ENCODE results near the gene CAP2.

The CAP2 gene, protein sequence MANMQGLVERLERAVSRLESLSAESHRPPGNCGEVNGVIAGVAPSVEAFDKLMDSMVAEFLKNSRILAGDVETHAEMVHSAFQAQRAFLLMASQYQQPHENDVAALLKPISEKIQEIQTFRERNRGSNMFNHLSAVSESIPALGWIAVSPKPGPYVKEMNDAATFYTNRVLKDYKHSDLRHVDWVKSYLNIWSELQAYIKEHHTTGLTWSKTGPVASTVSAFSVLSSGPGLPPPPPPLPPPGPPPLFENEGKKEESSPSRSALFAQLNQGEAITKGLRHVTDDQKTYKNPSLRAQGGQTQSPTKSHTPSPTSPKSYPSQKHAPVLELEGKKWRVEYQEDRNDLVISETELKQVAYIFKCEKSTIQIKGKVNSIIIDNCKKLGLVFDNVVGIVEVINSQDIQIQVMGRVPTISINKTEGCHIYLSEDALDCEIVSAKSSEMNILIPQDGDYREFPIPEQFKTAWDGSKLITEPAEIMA

DNA sequence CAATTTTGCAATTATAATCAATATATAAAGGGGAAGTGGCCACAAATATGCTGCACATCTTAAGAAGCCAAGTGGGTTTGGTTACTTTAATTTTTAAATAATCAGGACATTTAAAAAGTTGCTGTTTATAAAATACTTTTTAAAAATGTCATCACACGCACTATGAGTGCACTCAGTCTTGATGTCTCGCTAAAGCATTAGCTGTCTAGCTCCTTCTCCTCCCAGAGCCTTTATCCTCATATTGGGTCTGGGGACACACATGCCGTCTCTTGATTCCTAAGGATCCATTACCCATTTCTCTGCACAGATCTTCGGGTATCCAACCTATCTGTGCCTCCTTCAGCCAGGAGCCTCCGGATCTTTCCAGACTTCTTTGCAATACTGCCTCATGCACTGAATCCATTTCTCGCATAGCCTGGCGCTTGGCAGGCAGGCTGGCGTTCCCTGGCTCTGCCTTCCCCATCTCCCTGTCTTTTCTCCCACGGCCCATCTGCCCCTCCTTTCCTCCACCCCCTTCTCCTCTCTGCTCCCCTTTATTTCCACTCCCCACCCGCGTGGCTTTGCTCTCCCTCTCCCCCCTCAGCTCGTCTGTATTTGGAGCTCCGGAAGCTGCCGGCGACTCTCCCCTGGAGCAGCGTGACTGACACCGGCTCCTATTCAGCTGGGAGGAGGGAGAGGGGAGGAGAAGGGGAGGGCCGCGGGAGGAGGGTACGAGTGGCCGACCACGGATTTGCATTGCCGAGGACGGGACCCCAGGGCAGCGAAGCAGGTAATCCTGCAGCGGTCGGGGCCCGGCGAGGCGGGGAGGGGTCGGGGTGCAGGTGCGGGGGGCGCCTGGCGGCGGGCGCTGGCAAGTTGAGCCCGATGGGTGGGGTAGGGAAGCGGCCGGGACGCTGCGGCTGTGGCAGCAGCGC, at the start of gene CAP2:
Gene CAP2, plus strand, starts transcription at position 618 of the 914 bp plus-strand sequence. CDS start 27,961 bp downstream, outside the sequence.
- DNase-seq: no peak

DNA sequence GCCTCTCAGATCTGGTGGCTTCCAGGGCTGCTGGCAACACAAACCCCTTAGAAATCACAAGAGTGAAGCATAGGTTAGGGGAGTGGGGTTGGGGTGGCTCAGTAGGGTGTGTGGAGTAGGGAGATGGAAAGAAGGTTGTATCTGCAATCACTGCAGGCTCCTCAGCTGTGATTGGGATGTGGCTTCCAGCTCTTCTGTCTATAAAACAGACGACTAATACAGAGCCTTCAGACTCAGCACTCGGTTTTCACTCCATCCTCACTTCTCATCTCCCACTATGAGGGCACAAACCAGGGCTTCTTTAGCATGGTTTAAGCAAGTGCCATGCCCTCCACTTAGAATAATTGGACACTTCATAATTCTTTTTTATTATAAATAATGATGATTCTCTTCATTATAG, 46.4 kb upstream of the CAP2 start:
- no peak for DNase-seq

DNA sequence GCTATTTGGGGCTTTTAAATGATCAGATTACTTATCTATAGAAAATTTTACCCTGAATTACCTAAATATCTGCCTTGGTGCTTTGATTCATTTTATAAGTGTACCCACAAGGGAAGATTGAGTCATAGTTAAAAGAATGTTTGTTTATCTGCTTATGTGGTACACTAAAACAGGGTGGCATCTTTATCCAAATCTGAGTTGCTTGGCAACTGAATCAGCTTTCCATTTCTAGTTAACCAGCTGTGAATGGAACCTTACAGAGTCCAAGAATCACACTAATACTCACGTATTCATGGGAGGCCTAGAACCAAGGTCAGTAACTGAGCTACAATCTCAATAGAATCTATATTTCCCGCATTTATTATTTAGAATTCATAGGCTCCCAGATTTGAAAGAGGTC, 44.0 kb upstream of the CAP2 start:
- no peak for DNase-seq

DNA sequence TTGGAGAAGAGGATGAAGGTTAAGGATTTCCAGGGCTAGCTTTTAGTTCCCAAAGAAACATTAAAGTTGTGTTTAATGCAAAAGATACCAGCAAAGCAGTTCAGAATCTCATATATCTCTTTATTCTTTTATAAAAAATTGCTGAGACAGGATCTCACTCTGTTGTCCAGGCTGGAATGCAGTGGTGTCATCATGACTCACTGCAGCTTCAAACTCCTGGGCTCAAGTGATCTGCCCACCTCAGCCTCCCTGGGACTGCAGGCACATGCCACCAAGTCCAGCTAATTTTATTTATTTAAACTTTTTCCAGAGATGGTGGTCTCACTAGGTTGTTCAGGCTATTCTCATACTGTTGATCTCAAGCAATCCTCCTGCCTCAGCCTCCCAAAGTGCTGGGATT, 41.1 kb upstream of the CAP2 start:
- no peak for DNase-seq

DNA sequence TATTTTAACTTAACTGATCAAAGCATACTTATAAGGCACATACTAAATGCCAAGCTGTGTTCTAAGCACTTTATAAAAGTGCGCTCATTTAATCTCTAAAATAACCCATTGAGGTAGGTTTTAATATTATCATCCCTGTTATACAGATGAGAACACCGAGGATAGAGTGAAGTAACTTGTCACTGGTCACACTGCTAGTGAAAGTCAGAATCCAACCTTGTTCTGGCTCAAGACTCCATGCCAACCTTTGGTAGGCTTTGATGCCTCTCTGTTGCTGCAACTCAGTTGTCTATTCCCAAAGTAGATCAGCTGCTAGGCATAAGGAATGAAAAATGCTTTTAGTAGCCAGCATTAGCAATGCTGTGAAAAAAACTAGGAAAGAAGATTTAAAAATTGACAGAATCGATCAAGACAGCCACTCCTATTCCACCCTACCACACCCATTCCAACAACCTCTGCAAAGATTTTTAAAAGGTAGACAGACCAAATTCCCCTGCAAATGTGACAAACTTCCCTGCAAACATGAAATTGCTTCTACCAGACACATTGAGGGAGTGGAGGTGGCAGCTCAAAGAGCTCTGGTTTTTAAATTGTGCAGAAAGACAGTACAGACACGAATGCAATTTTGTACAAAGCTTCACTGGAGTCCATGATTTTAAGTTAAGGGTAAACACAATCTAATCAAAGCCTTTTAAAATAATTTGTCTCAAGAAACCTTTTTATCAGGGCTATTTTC, 39.8 kb upstream of the CAP2 start:
- no peak for DNase-seq

DNA sequence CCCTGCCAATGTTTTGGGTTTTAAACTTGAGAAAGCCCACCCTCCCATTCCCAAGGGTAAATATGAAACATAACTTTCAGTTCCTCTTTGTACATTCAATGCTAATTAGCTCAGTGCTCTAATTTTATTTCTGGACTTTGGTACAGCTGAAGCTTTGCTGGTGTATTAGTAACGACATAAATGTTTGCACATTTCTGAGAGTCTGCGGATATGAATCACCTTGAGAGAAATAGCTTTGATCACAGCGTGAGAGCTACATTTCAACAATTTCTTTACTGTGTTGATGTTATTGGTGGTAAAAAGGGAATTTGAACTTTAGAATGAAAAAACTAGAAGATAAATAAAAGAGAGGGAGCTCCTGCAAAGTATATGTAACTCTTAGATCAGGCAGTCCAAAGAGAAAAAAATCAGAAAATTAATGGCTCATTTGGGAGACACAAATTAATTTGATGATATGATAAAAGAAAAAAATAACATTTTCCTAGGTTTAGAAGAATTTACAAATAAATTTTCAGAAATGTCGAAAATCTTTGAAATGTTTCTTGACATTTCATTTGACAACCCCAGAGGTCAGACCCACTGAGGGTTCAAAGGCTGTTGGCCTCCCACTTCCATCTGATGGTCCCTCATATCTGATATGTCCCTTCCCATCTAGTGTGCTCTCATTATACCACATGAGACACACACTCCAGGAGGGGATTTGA, 38.5 kb upstream of the CAP2 start:
- no peak for DNase-seq

DNA sequence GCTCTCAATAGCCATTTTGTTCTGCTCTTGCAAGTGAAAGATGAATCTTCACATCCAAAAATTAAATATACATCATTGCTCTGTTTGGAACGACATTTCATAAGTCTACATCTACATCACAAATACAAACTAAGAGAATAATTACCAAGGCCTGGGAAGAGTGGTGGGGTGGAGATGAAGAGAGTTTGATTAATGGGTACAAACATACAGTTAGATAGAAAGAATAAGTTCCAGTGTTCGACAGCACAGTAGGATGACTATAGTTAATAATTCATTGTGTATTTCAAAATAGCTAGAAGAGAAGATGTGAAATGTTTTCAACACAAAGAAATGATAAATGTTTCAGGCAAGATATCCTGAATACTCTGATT, 38.0 kb upstream of the CAP2 start:
- no peak for DNase-seq

DNA sequence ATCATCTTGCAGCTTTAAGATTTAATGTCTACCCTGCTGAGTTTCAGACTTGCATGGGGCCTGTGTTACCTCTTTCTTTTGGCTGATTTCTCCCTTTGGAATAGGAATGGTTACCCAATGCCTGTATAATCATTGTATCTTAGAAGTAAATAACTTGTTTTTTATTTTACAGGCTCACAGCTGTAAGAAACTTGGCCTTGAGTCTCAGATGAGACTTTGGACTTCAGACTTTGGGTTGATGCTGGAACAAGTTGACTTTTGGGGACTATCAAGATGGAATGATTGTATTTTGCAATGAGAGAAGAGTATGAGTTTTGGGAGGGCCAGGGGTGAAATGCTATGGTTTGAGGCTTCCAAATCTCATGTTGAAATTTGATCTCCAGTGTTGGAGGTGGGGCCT, 34.9 kb upstream of the CAP2 start:
- DNase-seq: no peak

DNA sequence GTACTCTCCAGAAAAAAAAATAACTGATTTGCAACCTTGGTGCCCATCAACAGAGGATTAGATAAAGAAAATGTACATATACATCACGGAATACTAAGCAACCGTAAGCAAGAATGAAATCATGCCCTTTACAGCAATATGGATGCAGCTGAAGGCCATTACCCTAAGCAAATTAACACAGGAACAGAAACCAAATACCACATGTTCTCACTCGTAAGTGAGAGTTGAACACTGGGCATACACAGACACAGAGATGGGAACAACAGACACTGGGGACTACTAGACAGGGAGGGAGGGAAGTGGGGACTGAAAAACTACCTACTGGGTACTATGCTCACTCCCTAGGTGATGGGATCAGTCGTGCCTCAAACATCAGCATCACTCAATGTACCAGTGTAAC, 32.8 kb upstream of the CAP2 start:
- no peak for DNase-seq

DNA sequence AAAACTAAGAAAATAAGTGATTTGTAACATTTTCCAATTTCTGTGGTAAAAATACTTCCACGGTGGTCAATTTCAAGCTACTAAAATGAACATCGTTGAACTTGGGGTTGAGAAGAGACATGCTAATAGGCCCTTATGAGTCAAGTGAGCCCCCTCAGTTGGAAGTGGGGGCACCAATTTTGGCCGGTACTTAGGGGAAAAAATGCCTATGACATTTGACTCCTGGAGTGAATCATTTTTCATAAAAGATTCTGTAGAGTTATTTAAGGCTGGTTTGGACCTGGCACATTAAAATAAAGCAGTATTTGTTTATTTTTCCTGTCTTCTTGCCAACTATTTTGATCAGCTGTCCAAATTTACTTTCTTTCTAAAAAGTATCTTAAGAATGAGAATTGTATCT, 32.4 kb upstream of the CAP2 start:
- no peak for DNase-seq

DNA sequence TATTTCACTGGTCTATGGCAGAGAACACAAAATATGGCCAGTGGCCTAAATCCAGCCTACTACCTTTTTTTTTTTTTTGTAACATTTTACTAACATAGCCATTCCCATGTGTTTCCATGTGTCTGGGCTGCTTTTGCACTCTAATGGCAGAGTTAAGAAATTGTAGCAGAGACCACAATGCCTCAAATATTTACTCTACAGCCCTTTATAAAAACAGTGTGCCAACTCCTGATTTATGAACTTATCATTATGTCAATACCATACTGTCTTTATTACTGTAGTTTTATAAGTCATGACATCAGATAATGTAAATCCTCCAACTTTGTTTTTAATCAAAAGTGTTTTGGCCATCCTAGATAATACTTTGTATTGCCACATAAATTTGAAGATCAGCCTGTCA, 27.4 kb upstream of the CAP2 start:
- no peak for DNase-seq

DNA sequence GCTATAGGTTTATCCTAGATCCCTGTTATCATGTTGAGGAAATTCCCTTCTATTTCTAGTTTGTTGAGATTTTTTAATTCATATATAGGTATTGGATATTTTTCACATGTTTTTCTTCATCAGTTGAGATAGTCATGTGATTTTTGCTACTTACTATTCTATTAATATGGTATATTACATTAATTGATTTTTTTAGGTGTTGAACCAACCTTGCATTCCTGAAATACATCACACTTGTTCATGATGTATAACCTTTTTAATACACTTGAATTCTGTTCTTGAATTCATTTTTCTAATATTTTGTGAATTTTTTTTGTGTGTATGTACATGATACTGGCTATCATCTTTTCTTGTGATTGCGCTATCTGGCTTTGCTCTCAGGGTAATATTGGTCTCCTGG, 25.5 kb upstream of the CAP2 start:
- no peak for DNase-seq

DNA sequence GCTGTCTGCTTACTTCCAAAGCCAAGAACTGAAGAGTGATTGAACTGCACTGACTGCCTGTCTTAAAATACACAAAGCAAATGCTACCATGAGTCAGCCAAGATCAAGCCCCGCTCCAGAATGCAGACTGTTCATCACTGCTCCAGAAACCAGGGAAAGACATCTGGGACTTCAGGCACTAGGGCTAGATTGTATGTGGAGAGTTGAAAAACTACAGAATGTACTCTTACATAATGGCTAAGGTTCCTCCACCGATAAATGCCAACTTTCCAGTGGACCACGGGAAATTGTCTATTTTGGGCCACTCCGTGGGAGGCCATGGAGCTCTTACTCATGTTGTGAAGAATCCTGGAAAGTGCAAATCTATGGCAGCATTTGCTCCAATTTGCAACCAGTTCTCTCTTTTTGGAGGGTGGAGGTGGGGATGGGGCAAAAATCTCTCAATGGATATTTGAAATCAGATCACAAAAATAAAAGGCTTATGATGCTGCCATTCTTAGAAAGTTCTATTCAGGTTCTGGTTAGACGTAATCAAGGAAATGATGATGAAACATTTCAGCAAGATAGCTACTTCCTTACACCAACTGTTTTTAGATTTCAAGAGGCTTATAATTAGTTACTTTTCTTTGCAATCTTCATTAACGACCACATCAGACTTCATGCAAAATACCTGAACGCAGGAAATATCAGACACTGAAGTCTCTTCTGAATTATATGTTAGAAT, 11.8 kb upstream of the CAP2 start:
- no peak for DNase-seq

DNA sequence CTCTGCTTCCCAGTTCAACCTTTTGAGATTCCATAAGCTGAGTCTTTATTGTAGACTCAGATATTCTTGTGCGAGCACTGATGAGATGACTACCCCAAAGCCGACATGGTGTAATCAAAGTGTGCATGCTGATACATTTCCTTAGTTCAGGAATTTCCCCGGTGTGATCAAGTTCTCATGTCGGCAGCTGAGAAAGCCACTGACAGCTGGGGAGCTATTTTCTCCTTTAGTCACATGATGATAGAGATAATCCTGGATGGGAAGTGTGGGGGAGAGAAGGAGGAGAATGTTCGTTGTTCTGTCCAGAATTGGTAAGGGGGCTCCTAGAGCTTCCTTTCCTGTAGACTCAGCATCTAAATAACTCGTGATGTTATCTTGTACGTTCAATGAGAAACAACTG, 7.7 kb upstream of the CAP2 start:
- no peak for DNase-seq

DNA sequence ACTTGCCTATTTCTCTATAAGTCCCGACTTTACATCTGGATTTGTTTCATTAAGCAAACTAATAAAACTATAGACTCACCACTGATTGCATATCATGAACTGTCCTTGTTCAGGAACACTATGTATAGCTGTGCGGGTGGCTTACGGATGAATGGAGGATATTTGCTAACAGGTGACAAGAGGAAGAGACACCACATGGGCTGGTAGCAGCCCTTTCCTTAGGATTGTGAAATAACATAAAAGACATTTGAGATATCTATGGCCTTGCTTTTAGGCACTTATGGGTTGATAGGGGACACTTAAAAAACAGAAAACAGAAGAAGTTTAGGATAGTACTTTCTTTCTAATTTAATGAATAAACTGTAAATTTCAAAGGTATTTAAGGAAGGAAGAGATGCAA, 5.0 kb upstream of the CAP2 start:
- no peak for DNase-seq

DNA sequence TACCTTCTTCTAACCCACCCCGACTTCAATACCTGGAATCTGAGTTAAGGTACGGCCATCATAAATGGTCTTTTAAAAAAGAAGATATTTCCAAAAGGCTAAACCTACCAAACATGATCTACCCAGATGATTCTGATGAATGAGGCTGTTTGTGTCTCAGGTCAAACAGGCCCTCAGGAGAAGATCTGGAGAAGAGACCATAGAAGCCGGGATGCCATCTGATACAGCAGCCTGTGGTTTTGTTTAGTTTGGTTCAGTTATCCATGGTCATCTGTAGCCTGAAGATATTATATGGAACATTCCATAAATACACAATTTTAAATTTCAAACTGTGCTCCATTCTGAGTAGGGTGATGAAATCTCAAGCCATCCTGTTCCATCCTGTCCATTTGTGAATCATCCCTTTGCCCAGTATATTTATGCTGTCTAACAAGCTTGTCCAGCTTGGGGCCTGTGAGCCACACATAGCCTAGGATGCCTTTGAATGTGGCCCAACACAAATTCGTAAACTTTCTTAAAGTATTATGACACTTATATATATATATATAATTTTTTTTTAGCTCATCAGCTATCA, 4.0 kb upstream of the CAP2 start:
- no peak for DNase-seq

DNA sequence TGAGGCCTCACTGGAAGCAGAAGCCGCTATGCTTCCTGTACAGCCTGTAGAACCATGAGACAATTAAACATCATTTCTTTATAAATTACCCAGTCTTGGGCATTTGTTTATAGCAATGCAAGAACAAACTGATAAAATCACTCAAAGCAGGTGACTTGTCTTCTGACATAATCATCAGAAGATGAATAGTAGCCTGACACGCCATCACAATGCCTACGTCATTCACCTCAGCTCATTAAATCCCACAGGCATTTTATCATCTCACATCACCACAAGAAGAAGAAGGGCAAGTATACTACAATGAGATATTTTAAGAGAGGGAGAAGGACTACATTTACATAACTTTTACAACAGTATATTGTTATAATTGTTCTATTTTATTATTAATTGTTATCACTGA, 3.1 kb upstream of the CAP2 start:
- no peak for DNase-seq

DNA sequence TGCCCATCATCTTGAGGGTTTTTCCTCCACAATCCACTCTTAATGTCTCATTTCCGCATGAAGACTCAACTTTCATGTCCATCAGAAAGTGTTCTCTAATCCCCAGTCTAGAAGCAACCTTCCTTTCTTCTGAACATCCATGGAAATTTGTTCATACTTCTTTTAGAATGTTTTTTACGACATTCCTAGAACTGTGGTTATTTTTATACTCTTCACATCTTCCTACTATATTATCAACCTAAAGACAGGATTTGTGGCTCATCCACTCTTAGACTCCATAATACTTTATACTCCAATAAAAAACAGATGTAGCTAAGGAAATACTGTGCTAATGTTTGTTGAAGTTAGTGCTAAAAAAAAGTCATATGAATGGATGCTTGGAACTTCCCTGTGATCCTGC, 1.4 kb upstream of the CAP2 start:
- no peak for DNase-seq

DNA sequence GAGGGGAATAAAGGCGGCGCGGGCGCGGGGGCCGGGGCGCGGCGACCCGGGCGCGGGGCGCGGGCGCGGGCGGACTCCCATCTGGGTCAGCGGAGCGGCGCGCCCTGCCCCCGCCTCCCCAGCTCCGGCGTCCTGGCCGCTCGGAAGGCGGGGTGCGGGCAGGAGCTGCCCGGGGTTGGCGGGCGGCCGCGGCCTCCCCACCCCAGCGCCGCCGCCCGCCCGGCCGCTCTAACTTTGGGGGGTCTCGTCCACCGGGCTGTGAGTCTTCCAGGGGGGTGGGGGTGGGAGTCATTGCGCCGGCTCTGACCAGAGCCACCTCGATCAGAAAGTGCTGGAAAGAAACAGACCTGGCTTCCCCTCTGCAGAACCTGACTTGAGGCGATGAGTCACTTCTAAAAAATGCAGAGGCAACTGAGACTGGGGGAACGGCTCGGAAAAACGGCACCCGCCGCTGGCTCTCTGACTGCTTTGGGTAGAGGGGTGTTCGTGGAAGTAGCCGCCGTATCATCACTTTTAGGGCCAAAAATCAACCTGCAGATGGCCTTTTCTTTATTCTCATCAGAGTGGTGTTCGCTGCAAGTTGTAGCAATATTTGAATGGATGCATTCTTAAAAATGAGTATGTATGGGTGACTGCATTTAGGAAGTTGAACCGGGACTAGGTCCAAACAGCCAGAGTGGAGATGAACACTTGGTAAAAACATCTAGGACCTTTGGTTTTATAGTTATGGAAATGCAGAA, 667 bp downstream of the CAP2 start:
- no peak for DNase-seq

DNA sequence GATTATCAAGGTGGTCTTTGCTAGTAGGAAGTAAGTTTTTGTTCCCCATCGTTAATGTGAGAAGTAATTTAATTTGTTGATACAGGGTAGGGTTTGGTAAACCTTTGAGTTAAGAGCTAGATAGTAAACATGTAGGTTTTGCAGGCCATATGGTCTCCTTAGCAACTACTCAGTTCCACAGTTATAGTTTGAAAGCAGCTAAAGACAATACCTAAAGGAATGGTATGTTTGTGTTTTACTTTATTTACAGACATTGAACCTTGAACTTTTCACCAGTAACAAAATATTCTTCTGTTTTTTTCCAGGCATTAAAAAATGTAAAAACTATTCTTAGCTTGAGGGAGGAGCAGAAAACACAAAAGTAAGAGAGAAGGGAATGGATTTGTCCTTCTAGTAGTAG, 1.7 kb downstream of the CAP2 start:
- DNase-seq: no peak

DNA sequence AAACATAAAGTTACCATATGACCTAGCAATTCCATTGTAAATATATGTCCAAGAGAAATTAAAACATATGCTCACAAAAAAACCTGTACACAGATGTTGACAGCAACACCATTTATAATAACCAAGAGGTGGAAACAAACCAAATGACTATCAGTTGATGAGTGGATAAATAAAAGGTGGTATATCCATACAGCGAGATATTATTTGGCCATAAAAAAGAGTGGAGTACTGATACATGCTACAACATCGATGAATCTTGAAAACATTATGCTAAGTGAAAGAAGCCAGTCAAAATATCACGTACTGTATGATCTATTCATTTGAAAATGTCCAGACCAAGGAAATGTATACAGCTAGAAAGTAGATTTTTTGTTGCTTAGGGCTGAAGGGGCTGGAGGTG, 2.9 kb downstream of the CAP2 start:
- DNase-seq: no peak
